Peyer's patch (tissue), 4 donors: ENCODE data around the gene LCLAT1.

Experiments
- POLR2A ChIP-seq, 2 donors: fragments of 450-650 bp; IDR thresholded peaks; one replicate each; pipeline ENCODE4 v1.5.1; 2017; ENCODE audit warnings: antibody characterized with exemption in 2 of 2, mild to moderate bottlenecking in 2 of 2, moderate library complexity in 2 of 2
- TF ChIP-seq, protein P1 (sequence below), 6 experiments: fragments of 450-650 bp in 4 of 6; fragments of 200-600 bp in 2 of 6; sonication (generic) in 1 of 6; IDR thresholded peaks; one replicate each; pipeline ENCODE4 v1.5.1; 2017 to 2019; ENCODE audit warnings: antibody characterized with exemption in 6 of 6, mild to moderate bottlenecking in 3 of 6, moderate library complexity in 1 of 6

DNA sequence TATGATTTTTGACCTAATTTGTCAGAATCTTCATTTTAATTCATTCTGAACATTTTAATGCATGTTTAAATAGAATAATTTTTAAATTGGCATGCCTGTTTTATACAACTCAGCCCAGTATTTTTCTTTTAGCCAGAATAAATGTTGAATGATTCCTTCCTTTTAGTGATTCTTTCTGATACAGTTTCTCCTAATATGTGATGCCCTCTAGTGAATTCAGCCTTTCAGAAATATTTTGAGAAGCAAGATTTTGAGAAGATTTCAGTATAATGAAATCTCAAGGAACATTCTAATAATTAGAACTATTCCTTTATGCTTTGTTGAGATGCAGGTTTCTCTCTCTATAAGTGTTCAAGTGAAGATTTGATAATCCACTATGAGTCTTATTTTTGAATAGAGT lies 28.5 kb downstream of the LCLAT1 start:
- TF ChIP-seq, protein P1, sequence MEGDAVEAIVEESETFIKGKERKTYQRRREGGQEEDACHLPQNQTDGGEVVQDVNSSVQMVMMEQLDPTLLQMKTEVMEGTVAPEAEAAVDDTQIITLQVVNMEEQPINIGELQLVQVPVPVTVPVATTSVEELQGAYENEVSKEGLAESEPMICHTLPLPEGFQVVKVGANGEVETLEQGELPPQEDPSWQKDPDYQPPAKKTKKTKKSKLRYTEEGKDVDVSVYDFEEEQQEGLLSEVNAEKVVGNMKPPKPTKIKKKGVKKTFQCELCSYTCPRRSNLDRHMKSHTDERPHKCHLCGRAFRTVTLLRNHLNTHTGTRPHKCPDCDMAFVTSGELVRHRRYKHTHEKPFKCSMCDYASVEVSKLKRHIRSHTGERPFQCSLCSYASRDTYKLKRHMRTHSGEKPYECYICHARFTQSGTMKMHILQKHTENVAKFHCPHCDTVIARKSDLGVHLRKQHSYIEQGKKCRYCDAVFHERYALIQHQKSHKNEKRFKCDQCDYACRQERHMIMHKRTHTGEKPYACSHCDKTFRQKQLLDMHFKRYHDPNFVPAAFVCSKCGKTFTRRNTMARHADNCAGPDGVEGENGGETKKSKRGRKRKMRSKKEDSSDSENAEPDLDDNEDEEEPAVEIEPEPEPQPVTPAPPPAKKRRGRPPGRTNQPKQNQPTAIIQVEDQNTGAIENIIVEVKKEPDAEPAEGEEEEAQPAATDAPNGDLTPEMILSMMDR (IDR thresholded peaks at IDR 0.05) = peak in 1 of 6 experiments; percentile 10
- no peak for TF ChIP-seq POLR2A (IDR thresholded peaks at IDR 0.05)
